GM18498 (cell line): ENCODE data around the gene CREB3L2.
"Not testable (repeated sequence)": the region's sequence is repeated elsewhere in the genome, so short reads cannot be mapped to it uniquely, and the experiment has no call there.

Experiments
- ATAC-seq: cut with Tn5 transposase; IDR thresholded peaks from one replicate; pipeline ENCODE4 v1.9.1; 2021; ENCODE audit warnings: mild to moderate bottlenecking, moderate library complexity; ENCODE audit not compliant: unreplicated experiment

CREB3L2 gene

GRCh38 chr7:137935884-137936508 lies 65.9 kb downstream of the CREB3L2 start:
- ATAC-seq = peak; percentile 40

GRCh38 chr7:137934941-137935883 lies 66.7 kb downstream of the CREB3L2 start:
- peak; percentile 80 for ATAC-seq

DNA sequence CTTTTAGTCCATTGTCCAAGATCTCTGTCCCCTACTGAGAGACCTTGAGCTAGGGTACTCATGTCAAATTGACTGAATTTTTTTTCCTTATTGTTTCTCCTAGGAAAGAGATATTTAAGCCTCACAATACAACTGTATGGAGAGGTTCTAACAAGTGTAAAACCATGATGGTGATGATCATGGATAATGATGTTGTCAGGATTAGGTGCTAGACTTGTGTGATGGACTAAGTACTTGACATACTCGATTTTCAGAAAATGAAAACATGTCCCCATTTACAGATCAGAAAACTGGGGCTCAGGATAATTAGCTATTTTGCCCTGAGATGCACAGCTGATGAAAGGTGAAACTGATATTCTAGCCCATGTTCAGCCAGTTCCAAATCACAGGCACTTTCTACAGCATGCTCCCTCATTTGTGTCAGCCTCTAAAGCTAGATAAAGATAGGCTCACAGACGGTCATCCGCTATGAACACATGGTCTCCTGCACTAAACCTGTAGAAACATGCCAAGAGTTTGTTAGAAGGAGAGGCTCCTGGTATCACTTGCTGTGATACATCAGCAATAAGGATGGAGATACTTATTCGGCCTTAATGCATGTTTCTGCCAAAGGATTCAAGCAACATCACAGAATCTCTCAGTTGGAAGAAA lies 67.6 kb downstream of the CREB3L2 start:
- no peak for ATAC-seq

GRCh38 chr7:137933270-137934017 lies 68.4 kb downstream of the CREB3L2 start:
- no peak for ATAC-seq

DNA sequence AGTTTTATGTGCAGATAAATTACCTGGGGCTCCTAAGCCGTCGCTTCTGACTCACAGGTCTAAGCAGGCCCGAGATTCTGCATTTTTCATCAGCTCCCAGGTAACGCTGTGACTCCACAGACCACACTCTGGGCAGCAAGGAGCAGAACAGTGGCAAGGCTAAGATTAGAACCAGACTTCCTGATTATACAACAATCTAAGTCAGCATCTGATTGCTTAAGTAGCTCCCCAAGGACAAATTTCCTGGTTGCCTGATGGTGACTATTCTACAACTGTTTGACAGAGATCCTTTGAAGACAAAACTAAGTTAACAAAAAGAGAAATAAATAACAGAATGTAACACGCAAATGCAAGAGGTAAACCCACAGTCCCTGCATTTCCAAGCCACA lies 69.0 kb downstream of the CREB3L2 start:
- ATAC-seq = no peak

- ATAC-seq = no peak
Observed at GRCh38 chr7:137931823-137932222, 70.1 kb downstream of the CREB3L2 start.

- no peak for ATAC-seq
Observed at GRCh38 chr7:137930581-137930980, 71.3 kb downstream of the CREB3L2 start.

- no peak for ATAC-seq
Observed at GRCh38 chr7:137928626-137929025, 73.3 kb downstream of the CREB3L2 start.

- ATAC-seq = no peak
Observed at GRCh38 chr7:137927386-137927785, 74.5 kb downstream of the CREB3L2 start.

- not testable (repeated sequence) for ATAC-seq
Observed at GRCh38 chr7:137926206-137926605, 75.7 kb downstream of the CREB3L2 start.

DNA sequence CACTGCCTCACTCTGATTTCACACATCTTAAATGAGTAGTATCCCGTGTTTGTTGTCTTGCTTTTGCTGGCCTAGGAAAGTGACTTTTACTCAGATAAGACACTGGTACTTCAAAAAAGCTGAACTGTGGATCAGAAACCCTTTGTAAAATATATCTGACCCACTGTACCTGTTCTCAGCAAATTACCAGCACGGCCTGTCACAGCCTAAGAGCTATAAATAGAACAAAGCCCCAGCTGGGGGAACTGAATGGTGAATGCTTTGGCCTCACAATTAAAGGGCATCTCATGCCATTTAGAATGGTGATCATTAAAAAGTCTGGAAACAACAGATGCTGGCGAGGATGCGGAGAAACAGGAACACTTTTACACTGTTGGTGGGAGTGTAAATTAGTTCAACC lies 76.1 kb downstream of the CREB3L2 start:
- no peak for ATAC-seq

DNA sequence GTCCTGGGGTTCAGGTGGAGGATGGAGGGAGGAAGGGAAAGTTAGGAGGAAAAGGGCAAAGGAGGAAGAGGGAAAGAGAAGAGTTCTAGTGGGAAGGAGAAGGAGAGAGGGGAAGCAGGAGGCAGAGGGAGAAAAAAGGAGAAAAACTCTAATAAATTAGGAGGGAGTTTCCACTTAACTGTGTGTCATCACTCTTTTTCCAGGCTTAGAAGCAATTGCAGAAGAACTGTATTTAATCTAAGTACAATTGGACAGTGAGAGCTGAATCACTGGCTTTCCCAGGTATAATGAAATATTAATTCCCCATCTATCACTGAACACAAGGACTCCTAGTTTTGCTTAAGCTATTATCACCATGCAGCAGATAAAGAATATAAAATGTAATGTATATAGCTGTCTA lies 76.8 kb downstream of the CREB3L2 start:
- no peak for ATAC-seq

DNA sequence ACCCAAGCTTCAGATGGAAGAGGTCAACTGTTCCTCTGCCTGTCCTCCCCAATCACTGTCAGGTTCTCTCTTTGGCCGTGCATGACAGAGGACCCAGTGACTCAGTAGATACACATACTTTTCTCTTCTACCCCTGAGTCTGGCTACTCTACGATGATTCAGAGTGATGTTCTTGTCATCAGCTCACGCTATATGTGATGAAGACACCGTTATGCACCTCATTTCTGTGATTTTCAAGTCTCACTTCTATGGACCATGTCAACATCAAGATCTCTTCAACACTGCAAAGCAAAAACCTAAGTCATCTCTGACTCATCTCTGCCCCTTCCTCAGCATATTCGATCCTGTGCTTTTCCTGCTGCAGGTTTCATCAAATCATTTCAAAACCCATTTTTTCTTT lies 78.5 kb downstream of the CREB3L2 start:
- ATAC-seq = no peak

DNA sequence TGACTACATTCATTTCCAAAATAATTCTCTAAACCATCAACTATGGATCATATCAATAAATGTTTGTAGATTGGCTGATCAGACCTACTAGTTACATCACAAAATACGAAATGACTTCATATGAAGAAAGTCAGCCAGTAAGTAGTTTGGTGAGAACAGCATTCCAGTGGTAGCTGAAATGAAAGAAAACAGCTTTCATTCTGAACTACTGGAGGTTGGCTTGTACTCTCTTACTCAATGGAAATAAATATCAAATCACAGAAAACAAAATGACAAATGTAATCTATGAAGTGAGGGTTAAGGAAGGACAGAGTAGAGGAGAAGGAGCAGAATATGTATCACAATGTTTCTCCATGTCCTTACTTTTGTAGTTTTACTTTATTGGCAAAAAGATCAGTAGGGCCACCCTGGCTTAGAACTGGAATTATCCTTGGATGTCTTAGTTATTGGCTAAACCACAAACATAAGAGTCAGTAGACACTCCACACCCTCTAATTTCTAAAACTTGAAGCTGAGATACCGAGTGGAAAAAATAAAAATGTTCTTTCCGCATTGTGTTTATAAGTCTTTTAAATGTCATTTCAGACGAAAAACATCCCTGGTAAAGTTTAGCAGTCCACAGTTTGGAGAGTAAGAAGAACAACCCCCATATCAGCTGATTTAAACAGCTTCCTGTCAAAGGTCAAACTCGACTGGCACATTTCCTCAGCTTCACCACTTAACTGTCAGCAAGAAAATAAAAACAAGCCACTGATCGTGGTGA lies 81.1 kb downstream of the CREB3L2 start:
- no peak for ATAC-seq

DNA sequence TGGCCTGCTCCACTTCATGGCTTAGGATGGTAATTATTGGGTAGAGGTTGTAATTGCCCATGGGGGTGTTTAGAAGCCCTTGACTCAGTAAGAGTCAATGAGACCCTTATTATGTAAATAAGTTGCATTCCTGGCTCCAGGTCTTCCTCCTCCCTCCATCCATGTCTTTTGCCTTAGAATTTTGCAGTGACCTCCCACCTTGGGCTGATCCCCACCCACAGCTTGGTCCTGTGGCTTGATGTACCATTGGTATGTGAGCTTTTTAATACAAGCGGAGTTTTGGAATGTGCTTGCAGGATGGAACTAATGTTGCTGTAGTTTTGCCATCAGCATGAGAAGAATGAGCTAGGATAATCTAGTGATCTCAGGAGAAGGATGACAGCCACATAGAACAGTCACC lies 81.9 kb downstream of the CREB3L2 start:
- ATAC-seq = no peak

DNA sequence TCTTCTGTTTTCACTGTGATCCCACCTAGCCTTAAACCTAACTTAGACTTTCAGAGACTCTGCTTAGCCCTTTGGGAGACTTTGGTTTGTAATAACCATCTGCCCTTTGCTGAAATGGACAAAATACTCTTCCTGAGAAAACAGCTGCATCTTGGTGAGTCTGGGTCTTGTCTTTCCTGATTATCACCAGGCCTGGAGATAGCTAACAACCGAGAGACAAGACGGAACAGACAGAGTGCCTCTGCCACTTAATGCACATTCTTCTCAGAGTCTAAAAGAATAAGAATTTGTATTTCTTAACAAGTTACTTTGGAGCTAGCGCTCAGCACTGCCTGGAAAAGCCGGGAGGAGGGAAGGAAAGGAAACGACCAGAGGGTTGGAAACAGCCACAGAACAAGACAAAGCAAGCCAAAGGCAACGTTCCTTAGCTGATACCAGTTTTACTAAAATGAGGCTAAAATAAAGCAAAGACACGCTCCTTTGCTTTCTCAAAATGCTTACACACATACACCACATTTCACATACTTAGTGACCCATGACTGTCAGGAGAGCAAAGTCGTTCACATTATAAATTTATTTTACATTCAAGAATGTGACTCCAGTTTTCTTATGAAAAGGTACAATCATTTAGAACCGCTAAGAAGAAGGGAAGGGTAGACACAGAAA lies 84.8 kb downstream of the CREB3L2 start:
- no peak for ATAC-seq

- ATAC-seq = no peak
Observed at GRCh38 chr7:137916564-137916963, 85.3 kb downstream of the CREB3L2 start.

- no peak for ATAC-seq
Observed at GRCh38 chr7:137915266-137915665, 86.6 kb downstream of the CREB3L2 start.

DNA sequence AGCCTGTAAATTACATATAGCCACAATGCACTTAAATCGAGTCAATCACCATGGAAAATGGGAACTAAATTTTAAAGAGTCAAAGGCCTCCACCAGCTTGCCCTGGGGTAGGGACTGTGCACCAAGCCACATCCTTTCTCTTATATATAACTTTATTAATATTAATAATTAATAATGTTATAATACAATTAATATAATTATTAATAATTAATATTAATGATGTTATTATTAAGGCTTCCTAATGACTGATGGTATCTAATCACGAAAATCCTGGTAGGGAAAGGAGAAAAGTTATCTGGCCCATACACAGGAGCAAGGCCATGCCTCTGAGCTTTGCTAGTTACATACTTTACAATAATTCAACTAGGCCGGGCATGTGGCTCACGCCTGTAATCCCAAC lies 87.9 kb downstream of the CREB3L2 start:
- no peak for ATAC-seq

DNA sequence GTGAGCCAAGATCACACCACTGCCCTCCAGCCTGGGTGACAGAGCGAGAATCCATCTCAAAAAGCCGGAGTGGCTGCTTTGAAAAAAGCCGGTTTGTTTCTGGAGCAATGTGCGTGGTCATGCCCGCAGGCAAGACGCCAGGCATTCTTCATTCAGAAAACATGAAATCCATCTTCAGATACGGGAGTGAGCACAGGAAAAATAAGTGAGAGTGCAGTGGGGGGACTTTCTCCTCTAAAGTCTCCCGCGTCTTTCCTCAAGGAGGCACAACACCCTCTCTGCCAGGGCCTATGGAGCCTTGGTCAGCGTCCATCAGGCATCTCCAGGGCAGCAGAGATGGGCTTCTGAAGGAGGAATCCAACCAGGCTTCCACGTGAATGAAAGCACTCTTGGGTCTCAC lies 92.8 kb downstream of the CREB3L2 start:
- no peak for ATAC-seq
